Measurements from ENCODE around the gene P2RX3.

P2RX3 gene

DNA sequence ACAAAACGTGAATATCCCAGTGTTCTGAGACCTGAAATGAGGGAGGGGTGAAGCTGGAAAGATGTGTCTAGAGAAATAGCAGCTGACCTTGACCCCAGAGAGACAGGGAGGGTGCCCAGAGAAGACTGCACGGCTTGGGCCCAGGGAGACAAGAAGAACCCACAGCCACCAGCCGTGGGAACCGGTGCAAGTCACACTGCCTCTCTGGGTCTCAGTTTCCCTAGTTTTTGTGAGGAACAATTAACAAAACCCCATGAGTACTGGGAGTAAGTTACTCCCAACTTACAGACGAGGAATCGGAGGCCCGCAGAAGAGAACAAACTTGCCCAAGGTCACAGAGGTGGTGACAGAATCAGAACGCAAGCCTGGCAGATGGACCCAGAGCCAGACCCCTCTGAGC, 32.6 kb upstream of the P2RX3 start:
- TF ChIP-seq, protein P1, sequence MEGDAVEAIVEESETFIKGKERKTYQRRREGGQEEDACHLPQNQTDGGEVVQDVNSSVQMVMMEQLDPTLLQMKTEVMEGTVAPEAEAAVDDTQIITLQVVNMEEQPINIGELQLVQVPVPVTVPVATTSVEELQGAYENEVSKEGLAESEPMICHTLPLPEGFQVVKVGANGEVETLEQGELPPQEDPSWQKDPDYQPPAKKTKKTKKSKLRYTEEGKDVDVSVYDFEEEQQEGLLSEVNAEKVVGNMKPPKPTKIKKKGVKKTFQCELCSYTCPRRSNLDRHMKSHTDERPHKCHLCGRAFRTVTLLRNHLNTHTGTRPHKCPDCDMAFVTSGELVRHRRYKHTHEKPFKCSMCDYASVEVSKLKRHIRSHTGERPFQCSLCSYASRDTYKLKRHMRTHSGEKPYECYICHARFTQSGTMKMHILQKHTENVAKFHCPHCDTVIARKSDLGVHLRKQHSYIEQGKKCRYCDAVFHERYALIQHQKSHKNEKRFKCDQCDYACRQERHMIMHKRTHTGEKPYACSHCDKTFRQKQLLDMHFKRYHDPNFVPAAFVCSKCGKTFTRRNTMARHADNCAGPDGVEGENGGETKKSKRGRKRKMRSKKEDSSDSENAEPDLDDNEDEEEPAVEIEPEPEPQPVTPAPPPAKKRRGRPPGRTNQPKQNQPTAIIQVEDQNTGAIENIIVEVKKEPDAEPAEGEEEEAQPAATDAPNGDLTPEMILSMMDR (IDR thresholded peaks at IDR 0.05; ENCODE audit: control insufficient read depth, insufficient read depth, low read depth, low read length, missing control alignments), result no peak

DNA sequence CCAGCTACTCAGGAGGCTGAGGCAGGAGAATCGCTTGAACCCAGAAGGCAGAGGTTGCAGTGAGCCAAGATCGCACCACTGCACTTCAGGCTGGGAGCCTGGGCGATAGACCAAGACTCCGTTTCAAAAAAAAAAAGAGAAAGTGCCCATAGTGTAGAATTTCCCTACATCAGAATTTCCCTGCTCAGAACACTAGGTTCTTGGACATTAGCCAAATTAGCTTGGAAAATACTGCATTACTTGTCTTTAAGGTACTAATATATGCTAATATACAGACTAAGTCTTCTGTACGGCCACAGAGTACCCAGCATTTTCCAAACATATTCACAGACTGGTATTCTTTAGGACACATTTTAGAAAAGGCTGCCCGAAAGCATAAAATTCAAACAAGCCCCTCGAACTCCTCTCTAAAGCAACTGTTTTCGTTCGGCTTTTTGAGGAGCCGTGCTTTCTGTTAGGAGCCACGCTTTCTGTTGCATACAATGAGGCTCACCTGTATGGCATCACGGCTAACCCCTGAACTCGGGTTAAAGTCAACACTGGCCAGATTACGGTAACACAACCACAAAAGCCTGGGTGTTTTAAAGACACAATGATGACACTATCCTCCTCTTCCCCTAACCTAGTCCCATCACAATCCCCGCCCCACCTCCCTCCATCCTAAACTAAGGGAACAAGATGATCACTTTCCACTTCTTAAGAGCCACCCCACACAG, 31.8 kb upstream of the P2RX3 start:
- DNase-seq (ENCODE audit: low read depth), result no peak
- H3K4me3 ChIP-seq (ENCODE audit: control insufficient read depth, low read depth, low read length), result no peak overlapping the region
- TF ChIP-seq, protein P1 (IDR thresholded peaks at IDR 0.05; ENCODE audit: control insufficient read depth, insufficient read depth, low read depth, low read length, missing control alignments), result no peak

More for the DNA sequence above, 32.6 kb upstream of the P2RX3 start:
- no peak for DNase-seq (ENCODE audit: low read depth)
- no peak overlapping the region for H3K4me3 ChIP-seq (ENCODE audit: control insufficient read depth, low read depth, low read length)

DNA sequence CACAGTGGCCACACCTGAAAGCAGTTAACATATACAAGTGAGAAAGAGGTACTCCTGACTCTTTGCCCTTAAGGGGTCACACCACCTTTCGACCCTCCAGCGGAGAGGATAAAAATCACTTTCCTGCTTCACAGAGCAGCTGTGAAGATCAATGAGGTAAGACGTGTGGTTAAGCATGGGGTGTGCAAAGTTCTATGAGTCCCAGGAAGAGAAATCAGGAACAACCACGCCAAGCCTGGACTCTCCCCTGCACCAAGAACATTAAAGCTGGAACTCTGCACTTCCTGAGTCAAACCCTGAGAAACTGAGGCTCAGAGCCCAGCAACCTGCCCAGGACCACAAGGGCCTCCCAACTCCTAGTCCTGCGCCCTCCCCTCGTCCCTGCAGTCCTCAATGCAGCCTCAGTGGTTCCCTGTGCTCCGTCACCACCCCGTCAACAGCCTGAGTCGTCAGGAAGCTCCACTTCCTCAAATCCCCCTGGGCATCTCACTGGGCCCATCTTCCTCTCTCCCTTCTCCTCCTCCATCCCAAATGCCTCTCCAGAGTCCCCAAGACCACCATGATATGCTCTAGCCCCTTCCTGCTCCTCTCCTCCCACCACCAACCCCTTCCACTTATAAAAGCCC, 31.1 kb upstream of the P2RX3 start:
- no peak overlapping the region for H3K4me3 ChIP-seq (ENCODE audit: control insufficient read depth, low read depth, low read length)
- DNase-seq (ENCODE audit: low read depth), result no peak

DNA sequence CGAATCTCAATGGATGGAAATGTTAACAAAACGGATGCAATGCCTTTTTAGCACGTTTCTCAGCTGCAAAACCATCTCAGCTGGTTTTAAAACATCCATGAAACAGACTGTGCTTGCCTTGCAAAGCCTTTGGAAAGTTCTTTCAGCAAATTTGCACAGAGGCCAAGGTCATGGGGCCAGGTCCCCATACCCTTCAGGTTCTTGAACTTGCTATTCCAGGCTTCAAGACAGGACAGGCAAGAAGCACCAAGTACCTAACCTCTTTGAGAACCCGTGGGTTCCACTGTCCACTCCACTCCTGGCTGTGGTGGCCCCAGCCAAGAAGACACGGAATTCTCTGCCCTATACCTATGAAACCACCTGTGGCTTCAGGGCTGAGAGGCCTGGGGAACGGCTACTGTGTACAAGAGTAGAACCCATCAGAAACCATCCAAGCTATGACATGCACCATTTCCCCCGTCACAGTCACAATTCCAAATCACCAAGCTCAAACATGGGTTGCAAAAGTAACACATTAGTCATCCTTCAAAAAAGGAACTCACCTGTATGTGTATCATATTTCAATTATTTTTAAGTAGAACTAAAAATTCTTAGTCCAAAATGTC, 30.4 kb upstream of the P2RX3 start:
- DNase-seq (ENCODE audit: low read depth), result no peak
- no peak overlapping the region for H3K4me3 ChIP-seq (ENCODE audit: control insufficient read depth, low read depth, low read length)
- TF ChIP-seq, protein P1 (IDR thresholded peaks at IDR 0.05; ENCODE audit: control insufficient read depth, insufficient read depth, low read depth, low read length, missing control alignments), result no peak

More for the DNA sequence above, 31.1 kb upstream of the P2RX3 start:
- TF ChIP-seq, protein P1 (IDR thresholded peaks at IDR 0.05; ENCODE audit: control insufficient read depth, insufficient read depth, low read depth, low read length, missing control alignments), result no peak

DNA sequence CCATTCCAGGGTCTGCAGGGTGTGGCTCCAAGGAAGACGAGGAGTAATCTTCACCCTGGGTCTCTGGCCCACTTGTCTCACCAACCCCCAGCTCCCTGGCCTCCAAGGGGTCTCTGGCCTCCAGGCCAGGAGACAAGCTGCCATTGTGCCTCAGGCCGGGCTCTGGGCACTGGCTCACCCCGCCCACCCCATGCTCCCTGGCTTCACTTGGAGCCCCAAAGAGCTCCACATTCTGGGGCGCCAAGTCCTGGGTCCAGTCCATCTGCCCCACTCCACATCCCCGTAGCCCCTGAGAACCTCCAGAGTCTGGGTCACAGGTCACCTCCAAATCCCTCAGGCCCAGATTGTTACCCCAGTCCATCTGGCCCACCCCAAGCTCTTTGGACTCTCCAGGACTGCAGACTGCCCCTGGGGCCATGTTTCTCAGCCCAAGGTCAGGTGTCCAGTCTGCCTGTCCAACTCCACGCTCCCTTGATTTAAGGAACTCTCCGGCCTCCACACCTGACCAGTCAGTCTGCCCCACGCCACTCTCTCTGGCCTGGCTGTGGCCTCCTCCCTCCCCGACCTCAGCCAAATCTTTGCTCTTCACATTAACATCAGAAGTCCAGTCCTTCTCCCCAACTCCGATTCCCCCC, 29.6 kb upstream of the P2RX3 start:
- TF ChIP-seq, protein P1 (IDR thresholded peaks at IDR 0.05; ENCODE audit: control insufficient read depth, insufficient read depth, low read depth, low read length, missing control alignments), result no peak
- H3K4me3 ChIP-seq (ENCODE audit: control insufficient read depth, low read depth, low read length), result no peak overlapping the region
- no peak for DNase-seq (ENCODE audit: low read depth)

Data from AG09309 (cell line).